NCI-H2081 (cell line): ENCODE measurements around the gene CAMK1D.
A peak's percentile ranks its signal among the peaks of the same experiment; 100 is the strongest.

Experiments used
- DNase-seq, 2 experiments: peaks; one replicate each; lab custom pipeline; 2025; lab: John Stamatoyannopoulos, UW

The CAMK1D gene

GRCh38 chr10:12631216-12631615 is 281.9 kb downstream of the CAMK1D start:
- DNase-seq: no peak

- peak; percentile 36 to 78 for DNase-seq
These were observed 282.6 kb downstream of the CAMK1D start for GRCh38 chr10:12631787-12632562.

GRCh38 chr10:12633776-12634620 is 284.7 kb downstream of the CAMK1D start:
- DNase-seq: no peak

GRCh38 chr10:12634621-12634931 is 285.2 kb downstream of the CAMK1D start:
- DNase-seq: no peak

- DNase-seq: no peak
These were observed 285.8 kb downstream of the CAMK1D start for GRCh38 chr10:12635127-12635541.

- DNase-seq: no peak
These were observed 287.2 kb downstream of the CAMK1D start for GRCh38 chr10:12636571-12636970.

GRCh38 chr10:12637649-12638048 is 288.3 kb downstream of the CAMK1D start:
- no peak for DNase-seq

- peak; percentile 89 to 98 for DNase-seq
These were observed 288.8 kb downstream of the CAMK1D start for GRCh38 chr10:12638103-12638502.

GRCh38 chr10:12638781-12639180 is 289.4 kb downstream of the CAMK1D start:
- no peak for DNase-seq

- DNase-seq: peak in 1 of 2 experiments; percentile 42
These were observed 290.9 kb downstream of the CAMK1D start for GRCh38 chr10:12639996-12640944.

GRCh38 chr10:12642036-12642435 is 292.7 kb downstream of the CAMK1D start:
- DNase-seq: no peak

- DNase-seq: peak in 1 of 2 experiments; percentile 22
These were observed 293.9 kb downstream of the CAMK1D start for GRCh38 chr10:12643279-12643678.

- DNase-seq: no peak
These were observed 295.2 kb downstream of the CAMK1D start for GRCh38 chr10:12644380-12645144.

GRCh38 chr10:12645449-12645848 is 296.1 kb downstream of the CAMK1D start:
- no peak for DNase-seq

- DNase-seq: no peak
These were observed 299.8 kb downstream of the CAMK1D start for GRCh38 chr10:12649012-12649584.

- DNase-seq: no peak
These were observed 300.8 kb downstream of the CAMK1D start for GRCh38 chr10:12650122-12650521.

- no peak for DNase-seq
These were observed 301.4 kb downstream of the CAMK1D start for GRCh38 chr10:12650538-12651298.

- DNase-seq: no peak
These were observed 306.6 kb downstream of the CAMK1D start for GRCh38 chr10:12655940-12656339.

- peak; percentile 25 to 65 for DNase-seq
These were observed 307.3 kb downstream of the CAMK1D start for GRCh38 chr10:12656518-12657142.

- no peak for DNase-seq
These were observed 308.1 kb downstream of the CAMK1D start for GRCh38 chr10:12657489-12657888.
